Liver (tissue), 3 donors: Measurements from ENCODE around the gene E2F4.

Source experiments
- EGR1 ChIP-seq, 2 donors: IDR thresholded peaks; 2 replicates each; pipeline ENCODE4 v1.6.1; 2016 to 2018; ENCODE audit warnings: antibody characterized with exemption in 2 of 2, low read depth in 2 of 2
- FOXA1 ChIP-seq: IDR thresholded peaks from 2 replicates; pipeline ENCODE4 v1.6.1; 2016; ENCODE audit warnings: antibody characterized with exemption
- FOXA2 ChIP-seq: IDR thresholded peaks from 2 replicates; pipeline ENCODE4 v1.6.1; 2016; ENCODE audit warnings: antibody characterized with exemption
- RAD21 ChIP-seq, 2 donors: IDR thresholded peaks; 2 replicates each; pipeline ENCODE4 v1.6.1; 2016; ENCODE audit warnings: antibody characterized with exemption in 2 of 2, mild to moderate bottlenecking in 2 of 2
- RXRA ChIP-seq, 2 donors: IDR thresholded peaks; 2 replicates each; pipeline ENCODE4 v1.6.1; 2017 to 2018; ENCODE audit warnings: antibody characterized with exemption in 2 of 2, mild to moderate bottlenecking in 1 of 2
- SP1 ChIP-seq: IDR thresholded peaks from 2 replicates; pipeline ENCODE4 v1.6.1; 2018; ENCODE audit warnings: antibody characterized with exemption, mild to moderate bottlenecking
- TAF1 ChIP-seq: conservative IDR thresholded peaks from 2 replicates; pipeline ENCODE4 v1.6.1; 2016; ENCODE audit warnings: antibody characterized with exemption, mild to moderate bottlenecking
- YY1 ChIP-seq: IDR thresholded peaks from 2 replicates; pipeline ENCODE4 v1.6.1; 2016; ENCODE audit warnings: antibody characterized with exemption, mild to moderate bottlenecking
- TF ChIP-seq, protein P1 (sequence below): fragments of 150-350 bp; IDR thresholded peaks from 2 replicates; pipeline ENCODE4 v1.5.1; 2017; ENCODE audit warnings: improper control_type of control experiment, low read depth, low read length; ENCODE audit not compliant: missing input control
- TF ChIP-seq, protein P2 (sequence below): IDR thresholded peaks from 2 replicates; pipeline ENCODE4 v1.6.1; 2016; ENCODE audit warnings: antibody characterized with exemption
- TF ChIP-seq, protein P3 (sequence below): IDR thresholded peaks from 2 replicates; pipeline ENCODE4 v1.6.1; 2016; ENCODE audit warnings: antibody characterized with exemption
- donor health status: healthy.
- donor health status: healthy.

GRCh38 chr16:67240506-67240905 lies 48.6 kb downstream of the E2F4 start:
- TF ChIP-seq, protein P1, sequence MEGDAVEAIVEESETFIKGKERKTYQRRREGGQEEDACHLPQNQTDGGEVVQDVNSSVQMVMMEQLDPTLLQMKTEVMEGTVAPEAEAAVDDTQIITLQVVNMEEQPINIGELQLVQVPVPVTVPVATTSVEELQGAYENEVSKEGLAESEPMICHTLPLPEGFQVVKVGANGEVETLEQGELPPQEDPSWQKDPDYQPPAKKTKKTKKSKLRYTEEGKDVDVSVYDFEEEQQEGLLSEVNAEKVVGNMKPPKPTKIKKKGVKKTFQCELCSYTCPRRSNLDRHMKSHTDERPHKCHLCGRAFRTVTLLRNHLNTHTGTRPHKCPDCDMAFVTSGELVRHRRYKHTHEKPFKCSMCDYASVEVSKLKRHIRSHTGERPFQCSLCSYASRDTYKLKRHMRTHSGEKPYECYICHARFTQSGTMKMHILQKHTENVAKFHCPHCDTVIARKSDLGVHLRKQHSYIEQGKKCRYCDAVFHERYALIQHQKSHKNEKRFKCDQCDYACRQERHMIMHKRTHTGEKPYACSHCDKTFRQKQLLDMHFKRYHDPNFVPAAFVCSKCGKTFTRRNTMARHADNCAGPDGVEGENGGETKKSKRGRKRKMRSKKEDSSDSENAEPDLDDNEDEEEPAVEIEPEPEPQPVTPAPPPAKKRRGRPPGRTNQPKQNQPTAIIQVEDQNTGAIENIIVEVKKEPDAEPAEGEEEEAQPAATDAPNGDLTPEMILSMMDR: no peak
- TF ChIP-seq RXRA (IDR thresholded peaks at IDR 0.05): no peak
- no peak for TF ChIP-seq EGR1 (IDR thresholded peaks at IDR 0.05; ENCODE audit: low read depth in 2 of 2)
- TF ChIP-seq, protein P2, sequence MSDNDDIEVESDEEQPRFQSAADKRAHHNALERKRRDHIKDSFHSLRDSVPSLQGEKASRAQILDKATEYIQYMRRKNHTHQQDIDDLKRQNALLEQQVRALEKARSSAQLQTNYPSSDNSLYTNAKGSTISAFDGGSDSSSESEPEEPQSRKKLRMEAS: no peak
- TF ChIP-seq RAD21 (IDR thresholded peaks at IDR 0.05): no peak
- no peak for TF ChIP-seq FOXA1
- TF ChIP-seq, protein P3, sequence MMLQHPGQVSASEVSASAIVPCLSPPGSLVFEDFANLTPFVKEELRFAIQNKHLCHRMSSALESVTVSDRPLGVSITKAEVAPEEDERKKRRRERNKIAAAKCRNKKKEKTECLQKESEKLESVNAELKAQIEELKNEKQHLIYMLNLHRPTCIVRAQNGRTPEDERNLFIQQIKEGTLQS: no peak
- no peak for TF ChIP-seq SP1
- no peak for TF ChIP-seq FOXA2
- no peak for TF ChIP-seq YY1
- TF ChIP-seq TAF1: no peak
